Endothelial cell of umbilical vein (primary cell): ENCODE data around the gene SELENOT.

Experiments used
- EZH2 ChIP-seq: IDR thresholded peaks from 2 replicates; pipeline ENCODE4 v1.6.1; 2012; ENCODE audit warnings: borderline replicate concordance, low read depth, mild to moderate bottlenecking, moderate library complexity, low read length, inconsistent platforms; ENCODE audit not compliant: severe bottlenecking
- POLR2A ChIP-seq: IDR thresholded peaks from 2 replicates; pipeline ENCODE4 v1.6.1; 2012; ENCODE audit warnings: low read depth, mild to moderate bottlenecking, control low read depth, low read length
- POLR2AphosphoS5 ChIP-seq: IDR thresholded peaks from 2 replicates; pipeline ENCODE4 v1.6.1; 2012; ENCODE audit warnings: low read depth, mild to moderate bottlenecking, control low read depth, low read length, moderate library complexity; ENCODE audit not compliant: insufficient read depth
- TF ChIP-seq, protein P1 (sequence below), 2 donors: IDR thresholded peaks; 1 replicate in 1 of 2; 2 replicates in 1 of 2; pipeline ENCODE4 v1.5.1; 2011; ENCODE audit warnings: low read length in 2 of 2, mild to moderate bottlenecking in 2 of 2, moderate library complexity in 2 of 2, control low read depth in 1 of 2, inconsistent platforms in 1 of 2, low read depth in 1 of 2; ENCODE audit not compliant: insufficient read depth in 1 of 2; ENCODE audit errors: extremely low read depth in 1 of 2

GRCh38 chr3:150567328-150567727, 35.8 kb upstream of the SELENOT start:
- TF ChIP-seq, protein P1, sequence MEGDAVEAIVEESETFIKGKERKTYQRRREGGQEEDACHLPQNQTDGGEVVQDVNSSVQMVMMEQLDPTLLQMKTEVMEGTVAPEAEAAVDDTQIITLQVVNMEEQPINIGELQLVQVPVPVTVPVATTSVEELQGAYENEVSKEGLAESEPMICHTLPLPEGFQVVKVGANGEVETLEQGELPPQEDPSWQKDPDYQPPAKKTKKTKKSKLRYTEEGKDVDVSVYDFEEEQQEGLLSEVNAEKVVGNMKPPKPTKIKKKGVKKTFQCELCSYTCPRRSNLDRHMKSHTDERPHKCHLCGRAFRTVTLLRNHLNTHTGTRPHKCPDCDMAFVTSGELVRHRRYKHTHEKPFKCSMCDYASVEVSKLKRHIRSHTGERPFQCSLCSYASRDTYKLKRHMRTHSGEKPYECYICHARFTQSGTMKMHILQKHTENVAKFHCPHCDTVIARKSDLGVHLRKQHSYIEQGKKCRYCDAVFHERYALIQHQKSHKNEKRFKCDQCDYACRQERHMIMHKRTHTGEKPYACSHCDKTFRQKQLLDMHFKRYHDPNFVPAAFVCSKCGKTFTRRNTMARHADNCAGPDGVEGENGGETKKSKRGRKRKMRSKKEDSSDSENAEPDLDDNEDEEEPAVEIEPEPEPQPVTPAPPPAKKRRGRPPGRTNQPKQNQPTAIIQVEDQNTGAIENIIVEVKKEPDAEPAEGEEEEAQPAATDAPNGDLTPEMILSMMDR (IDR thresholded peaks at IDR 0.05; ENCODE audit: extremely low read depth in 1 of 2, insufficient read depth in 1 of 2, low read depth in 1 of 2, low read length in 2 of 2) = no peak
- TF ChIP-seq EZH2 (no peak), POLR2A (no peak), POLR2AphosphoS5 (no peak)
